ENCODE measurements around the gene MYRIP.

- TF ChIP-seq TAF1 (IDR thresholded peaks at IDR 0.05; ENCODE audit: borderline replicate concordance, insufficient read depth, low read length) (no peak), POLR2AphosphoS5 (IDR thresholded peaks at IDR 0.05; ENCODE audit: low read depth, low read length) (no peak), FOXP2 (optimal IDR thresholded peaks at IDR 0.05; ENCODE audit: borderline replicate concordance, extremely low read depth, extremely low read length, insufficient read depth) (no peak)
Observed at GRCh38 chr3:40102182-40102581, 292.8 kb downstream of the MYRIP start.

Measured in PFSK-1 (cell line).